WTC11 (cell line): ENCODE results near the gene YIF1B. TPM values are rescaled to one million over a fixed set of nuclear protein-coding genes. Genes with fewer than 3 reads are reported as not detected.

ENCODE experiments used
- ATAC-seq: fragments of 200-7000 bp; cut with Tn5 transposase; 2 replicates; pipeline ENCODE4 v1.10.0; 2021; ENCODE audit warnings: mild to moderate bottlenecking, moderate library complexity
- CTCF ChIA-PET: fragments of 300-600 bp; sonication (Branson Sonifier 250); formaldehyde crosslinking; loops from one replicate; lab custom pipeline; 2021; ENCODE audit warnings: antibody characterized with exemption; lab: Charles Lee
- POLR2A ChIA-PET: fragments of 350-600 bp; sonication (Branson Sonifier 250); formaldehyde crosslinking; loops from one replicate; lab custom pipeline; 2021; ENCODE audit warnings: antibody characterized with exemption; lab: Charles Lee
- DNase-seq: peaks from one replicate; pipeline ENCODE4 v3.0.0; 2021; ENCODE audit warnings: low spot score
- H3K27ac Mint-ChIP-seq: 2 replicates; pipeline ENCODE4 v1.8.0; 2021; ENCODE audit warnings: mixed read lengths
- H3K27me3 Mint-ChIP-seq: 2 replicates; pipeline ENCODE4 v1.8.0; 2021; ENCODE audit warnings: low read depth, mild to moderate bottlenecking, moderate library complexity, mixed read lengths
- H3K36me3 Mint-ChIP-seq: 2 replicates; pipeline ENCODE4 v1.8.0; 2021; ENCODE audit warnings: mixed read lengths
- H3K4me1 Mint-ChIP-seq: 2 replicates; pipeline ENCODE4 v1.8.0; 2022; ENCODE audit warnings: mixed read lengths
- H3K4me3 Mint-ChIP-seq: 2 replicates; pipeline ENCODE4 v1.8.0; 2021; ENCODE audit warnings: mild to moderate bottlenecking, moderate library complexity, mixed read lengths
- H3K9me3 Mint-ChIP-seq: 2 replicates; pipeline ENCODE4 v1.8.0; 2021; ENCODE audit warnings: mixed read lengths
- CTCF ChIP-seq: fragments of 200-600 bp; IDR thresholded peaks from 2 replicates; pipeline ENCODE4 v1.8.0; 2022; ENCODE audit warnings: antibody characterized with exemption
- ESRRA ChIP-seq: sonication (generic); formaldehyde crosslinking; IDR thresholded peaks from 2 replicates; pipeline ENCODE4 v1.8.1; 2022; ENCODE audit warnings: mild to moderate bottlenecking, missing genetic modification reagents, borderline replicate concordance
- FOXJ3 ChIP-seq: sonication (generic); formaldehyde crosslinking; IDR thresholded peaks from 2 replicates; pipeline ENCODE4 v1.9.0; 2021; ENCODE audit warnings: missing genetic modification reagents, mild to moderate bottlenecking, borderline replicate concordance
- NFE2L1 ChIP-seq: sonication (generic); formaldehyde crosslinking; IDR thresholded peaks from 2 replicates; pipeline ENCODE4 v1.8.1; 2023; ENCODE audit warnings: missing genetic modification reagents
- NR1H2 ChIP-seq: sonication (generic); formaldehyde crosslinking; IDR thresholded peaks from 2 replicates; pipeline ENCODE4 v1.9.0; 2021; ENCODE audit warnings: mild to moderate bottlenecking, moderate library complexity, missing genetic modification reagents
- SMAD4 ChIP-seq: sonication (generic); formaldehyde crosslinking; IDR thresholded peaks from 2 replicates; pipeline ENCODE4 v1.8.0; 2022; ENCODE audit warnings: mild to moderate bottlenecking, missing genetic modification reagents
- ZNF263 ChIP-seq: sonication (generic); formaldehyde crosslinking; IDR thresholded peaks from 2 replicates; pipeline ENCODE4 v1.8.1; 2022; ENCODE audit warnings: low read depth, mild to moderate bottlenecking, moderate library complexity, missing genetic modification reagents
- ZNF416 ChIP-seq: fragments of 250-450 bp; sonication (Bioruptor Pico); IDR thresholded peaks from 2 replicates; pipeline ENCODE4 v1.9.0; 2021; ENCODE audit warnings: mild to moderate bottlenecking, inconsistent platforms
- total RNA-seq: library from RNA; stranded (reverse); gene quantifications from 3 replicates; pipeline ENCODE4 v1.2.3, GENCODE V29; 2021
- TF ChIP-seq, protein P1 (sequence below): sonication (generic); formaldehyde crosslinking; IDR thresholded peaks from 2 replicates; pipeline ENCODE4 v1.8.1; 2022; ENCODE audit warnings: low read depth, mild to moderate bottlenecking, moderate library complexity, missing genetic modification reagents, borderline replicate concordance
- TF ChIP-seq, protein P2 (sequence below): sonication (generic); formaldehyde crosslinking; IDR thresholded peaks from 2 replicates; pipeline ENCODE4 v1.8.0; 2022; ENCODE audit warnings: mild to moderate bottlenecking, missing genetic modification reagents
- TF ChIP-seq, protein P3 (sequence below): fragments of 250-450 bp; sonication (Bioruptor Pico); IDR thresholded peaks from 2 replicates; pipeline ENCODE4 v1.9.0; 2021; ENCODE audit warnings: mild to moderate bottlenecking, borderline replicate concordance
- TF ChIP-seq, protein P4 (sequence below): sonication (generic); formaldehyde crosslinking; IDR thresholded peaks from 2 replicates; pipeline ENCODE4 v1.8.0; 2022; ENCODE audit warnings: missing genetic modification reagents
- TF ChIP-seq, protein P5 (sequence below): fragments of 250-450 bp; sonication (Bioruptor Pico); IDR thresholded peaks from 2 replicates; pipeline ENCODE4 v1.9.0; 2021; ENCODE audit warnings: moderate library complexity, mild to moderate bottlenecking, inconsistent platforms, borderline replicate concordance

YIF1B gene
- total RNA-seq, 1 experiment from 2014 or later: 83.3 TPM

DNA sequence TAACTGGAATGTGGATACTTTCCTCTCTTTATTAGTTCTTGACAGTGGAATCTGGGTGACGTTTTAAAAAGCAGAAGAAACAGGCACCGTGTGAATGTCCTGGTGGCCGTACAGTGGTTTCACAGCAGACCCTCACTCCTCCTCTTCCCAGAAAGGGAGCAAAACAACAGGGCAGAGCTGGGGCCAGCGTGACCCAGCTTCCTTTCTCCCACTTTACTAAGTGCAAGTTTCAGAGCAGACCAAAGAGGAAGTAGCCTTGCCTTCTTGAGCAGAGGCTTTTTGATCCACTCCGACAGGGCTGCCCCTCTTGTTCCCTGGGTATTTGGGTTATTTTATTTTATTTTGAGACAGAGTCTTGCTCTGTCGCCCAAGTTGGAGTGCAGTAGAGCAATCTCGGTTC, 31.3 kb downstream of the YIF1B start:
- POLR2A ChIA-PET: no interaction called here
- Mint-ChIP-seq H3K27me3 (no peaks in the 10 kb centered on the region), H3K27ac (no peak overlapping the region), H3K9me3 (no peaks in the 10 kb centered on the region), H3K4me3 (no peak overlapping the region)
- DNase-seq (no peak), ATAC-seq (no peak)
- CTCF ChIA-PET: interaction anchor here (1.2 to 2.0 kb wide), 3 partner anchors 14 to 51 kb away, joined by 4 to 6 read pairs (median 5); no protein-coding TSS in a partner anchor
- TF ChIP-seq ZNF263 (CRISPR knock-in tag): no peak
- TF ChIP-seq, protein P1, sequence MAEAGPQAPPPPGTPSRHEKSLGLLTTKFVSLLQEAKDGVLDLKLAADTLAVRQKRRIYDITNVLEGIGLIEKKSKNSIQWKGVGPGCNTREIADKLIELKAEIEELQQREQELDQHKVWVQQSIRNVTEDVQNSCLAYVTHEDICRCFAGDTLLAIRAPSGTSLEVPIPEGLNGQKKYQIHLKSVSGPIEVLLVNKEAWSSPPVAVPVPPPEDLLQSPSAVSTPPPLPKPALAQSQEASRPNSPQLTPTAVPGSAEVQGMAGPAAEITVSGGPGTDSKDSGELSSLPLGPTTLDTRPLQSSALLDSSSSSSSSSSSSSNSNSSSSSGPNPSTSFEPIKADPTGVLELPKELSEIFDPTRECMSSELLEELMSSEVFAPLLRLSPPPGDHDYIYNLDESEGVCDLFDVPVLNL (CRISPR knock-in tag): no peak
- TF ChIP-seq SMAD4 (CRISPR knock-in tag): no peak
- TF ChIP-seq, protein P2, sequence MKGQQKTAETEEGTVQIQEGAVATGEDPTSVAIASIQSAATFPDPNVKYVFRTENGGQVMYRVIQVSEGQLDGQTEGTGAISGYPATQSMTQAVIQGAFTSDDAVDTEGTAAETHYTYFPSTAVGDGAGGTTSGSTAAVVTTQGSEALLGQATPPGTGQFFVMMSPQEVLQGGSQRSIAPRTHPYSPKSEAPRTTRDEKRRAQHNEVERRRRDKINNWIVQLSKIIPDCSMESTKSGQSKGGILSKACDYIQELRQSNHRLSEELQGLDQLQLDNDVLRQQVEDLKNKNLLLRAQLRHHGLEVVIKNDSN (CRISPR knock-in tag): no peak
- TF ChIP-seq, protein P3, sequence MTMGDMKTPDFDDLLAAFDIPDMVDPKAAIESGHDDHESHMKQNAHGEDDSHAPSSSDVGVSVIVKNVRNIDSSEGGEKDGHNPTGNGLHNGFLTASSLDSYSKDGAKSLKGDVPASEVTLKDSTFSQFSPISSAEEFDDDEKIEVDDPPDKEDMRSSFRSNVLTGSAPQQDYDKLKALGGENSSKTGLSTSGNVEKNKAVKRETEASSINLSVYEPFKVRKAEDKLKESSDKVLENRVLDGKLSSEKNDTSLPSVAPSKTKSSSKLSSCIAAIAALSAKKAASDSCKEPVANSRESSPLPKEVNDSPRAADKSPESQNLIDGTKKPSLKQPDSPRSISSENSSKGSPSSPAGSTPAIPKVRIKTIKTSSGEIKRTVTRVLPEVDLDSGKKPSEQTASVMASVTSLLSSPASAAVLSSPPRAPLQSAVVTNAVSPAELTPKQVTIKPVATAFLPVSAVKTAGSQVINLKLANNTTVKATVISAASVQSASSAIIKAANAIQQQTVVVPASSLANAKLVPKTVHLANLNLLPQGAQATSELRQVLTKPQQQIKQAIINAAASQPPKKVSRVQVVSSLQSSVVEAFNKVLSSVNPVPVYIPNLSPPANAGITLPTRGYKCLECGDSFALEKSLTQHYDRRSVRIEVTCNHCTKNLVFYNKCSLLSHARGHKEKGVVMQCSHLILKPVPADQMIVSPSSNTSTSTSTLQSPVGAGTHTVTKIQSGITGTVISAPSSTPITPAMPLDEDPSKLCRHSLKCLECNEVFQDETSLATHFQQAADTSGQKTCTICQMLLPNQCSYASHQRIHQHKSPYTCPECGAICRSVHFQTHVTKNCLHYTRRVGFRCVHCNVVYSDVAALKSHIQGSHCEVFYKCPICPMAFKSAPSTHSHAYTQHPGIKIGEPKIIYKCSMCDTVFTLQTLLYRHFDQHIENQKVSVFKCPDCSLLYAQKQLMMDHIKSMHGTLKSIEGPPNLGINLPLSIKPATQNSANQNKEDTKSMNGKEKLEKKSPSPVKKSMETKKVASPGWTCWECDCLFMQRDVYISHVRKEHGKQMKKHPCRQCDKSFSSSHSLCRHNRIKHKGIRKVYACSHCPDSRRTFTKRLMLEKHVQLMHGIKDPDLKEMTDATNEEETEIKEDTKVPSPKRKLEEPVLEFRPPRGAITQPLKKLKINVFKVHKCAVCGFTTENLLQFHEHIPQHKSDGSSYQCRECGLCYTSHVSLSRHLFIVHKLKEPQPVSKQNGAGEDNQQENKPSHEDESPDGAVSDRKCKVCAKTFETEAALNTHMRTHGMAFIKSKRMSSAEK: no peak
- no peak for TF ChIP-seq ESRRA (CRISPR knock-in tag)
- TF ChIP-seq NFE2L1 (CRISPR knock-in tag): no peak
- no peak for TF ChIP-seq ZNF416 (CRISPR knock-in tag)
- TF ChIP-seq FOXJ3 (CRISPR knock-in tag): no peak
- TF ChIP-seq, protein P4, sequence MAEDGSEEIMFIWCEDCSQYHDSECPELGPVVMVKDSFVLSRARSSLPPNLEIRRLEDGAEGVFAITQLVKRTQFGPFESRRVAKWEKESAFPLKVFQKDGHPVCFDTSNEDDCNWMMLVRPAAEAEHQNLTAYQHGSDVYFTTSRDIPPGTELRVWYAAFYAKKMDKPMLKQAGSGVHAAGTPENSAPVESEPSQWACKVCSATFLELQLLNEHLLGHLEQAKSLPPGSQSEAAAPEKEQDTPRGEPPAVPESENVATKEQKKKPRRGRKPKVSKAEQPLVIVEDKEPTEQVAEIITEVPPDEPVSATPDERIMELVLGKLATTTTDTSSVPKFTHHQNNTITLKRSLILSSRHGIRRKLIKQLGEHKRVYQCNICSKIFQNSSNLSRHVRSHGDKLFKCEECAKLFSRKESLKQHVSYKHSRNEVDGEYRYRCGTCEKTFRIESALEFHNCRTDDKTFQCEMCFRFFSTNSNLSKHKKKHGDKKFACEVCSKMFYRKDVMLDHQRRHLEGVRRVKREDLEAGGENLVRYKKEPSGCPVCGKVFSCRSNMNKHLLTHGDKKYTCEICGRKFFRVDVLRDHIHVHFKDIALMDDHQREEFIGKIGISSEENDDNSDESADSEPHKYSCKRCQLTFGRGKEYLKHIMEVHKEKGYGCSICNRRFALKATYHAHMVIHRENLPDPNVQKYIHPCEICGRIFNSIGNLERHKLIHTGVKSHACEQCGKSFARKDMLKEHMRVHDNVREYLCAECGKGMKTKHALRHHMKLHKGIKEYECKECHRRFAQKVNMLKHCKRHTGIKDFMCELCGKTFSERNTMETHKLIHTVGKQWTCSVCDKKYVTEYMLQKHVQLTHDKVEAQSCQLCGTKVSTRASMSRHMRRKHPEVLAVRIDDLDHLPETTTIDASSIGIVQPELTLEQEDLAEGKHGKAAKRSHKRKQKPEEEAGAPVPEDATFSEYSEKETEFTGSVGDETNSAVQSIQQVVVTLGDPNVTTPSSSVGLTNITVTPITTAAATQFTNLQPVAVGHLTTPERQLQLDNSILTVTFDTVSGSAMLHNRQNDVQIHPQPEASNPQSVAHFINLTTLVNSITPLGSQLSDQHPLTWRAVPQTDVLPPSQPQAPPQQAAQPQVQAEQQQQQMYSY (CRISPR knock-in tag): no peak
- TF ChIP-seq, protein P5, sequence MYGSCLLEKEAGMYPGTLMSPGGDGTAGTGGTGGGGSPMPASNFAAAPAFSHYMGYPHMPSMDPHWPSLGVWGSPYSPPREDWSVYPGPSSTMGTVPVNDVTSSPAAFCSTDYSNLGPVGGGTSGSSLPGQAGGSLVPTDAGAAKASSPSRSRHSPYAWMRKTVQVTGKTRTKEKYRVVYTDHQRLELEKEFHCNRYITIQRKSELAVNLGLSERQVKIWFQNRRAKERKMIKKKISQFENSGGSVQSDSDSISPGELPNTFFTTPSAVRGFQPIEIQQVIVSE: no peak
- TF ChIP-seq NR1H2 (CRISPR knock-in tag): no peak
- no peak for TF ChIP-seq CTCF
- TF ChIP-seq, all 79 proteins: peak for 0
- Mint-ChIP-seq H3K36me3 (peaks cover 39% of the 10 kb centered on the region), H3K4me1 (0 out of 2 replicates have a peak, but pooled peaks cover 4% of the 10 kb centered on the region)
